HG02943 (cell line): ENCODE results near the gene AQP2.

ENCODE experiments used
- ATAC-seq: cut with Tn5 transposase; IDR thresholded peaks from one replicate; pipeline ENCODE4 v1.9.1; 2021; ENCODE audit warnings: mild to moderate bottlenecking, low read depth, moderate library complexity; ENCODE audit not compliant: unreplicated experiment

Gene AQP2

DNA sequence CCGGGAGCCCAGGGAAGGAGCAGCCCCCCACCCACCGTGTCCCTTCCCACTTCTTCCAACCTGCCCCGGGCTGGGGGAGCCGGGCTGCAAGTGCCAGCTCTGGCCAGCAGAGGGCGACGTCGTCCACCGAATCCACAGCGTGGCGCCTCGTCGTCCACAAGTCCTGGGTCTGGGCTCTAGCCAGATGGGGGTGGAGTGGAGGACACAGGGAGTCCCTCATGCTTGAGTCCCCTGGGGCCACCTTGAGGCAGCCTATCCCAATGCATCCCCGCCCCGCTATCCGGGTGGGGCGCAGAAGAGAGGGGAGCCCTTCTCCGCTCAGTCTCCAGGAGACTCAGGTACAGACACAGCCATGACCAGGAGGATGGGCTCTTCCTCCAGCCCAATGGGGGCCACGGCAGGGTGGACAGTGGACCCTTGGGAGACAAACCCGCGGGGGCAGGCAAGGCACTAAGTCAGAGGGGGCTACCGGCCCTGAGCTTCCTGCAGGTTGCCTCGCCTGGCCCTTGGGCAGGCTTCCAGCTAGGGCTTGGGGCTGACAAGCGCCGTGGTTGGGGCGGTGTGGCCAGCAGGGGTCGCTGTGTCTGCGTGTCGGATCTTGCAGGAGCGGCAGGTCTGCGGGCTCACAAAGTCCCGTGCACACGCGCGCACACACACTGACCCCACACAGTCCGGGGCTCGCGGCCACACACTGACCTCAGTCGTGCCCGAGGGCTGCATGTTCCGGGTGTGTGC is 16.7 kb downstream of the AQP2 start:
- peak; percentile 63 for ATAC-seq

DNA sequence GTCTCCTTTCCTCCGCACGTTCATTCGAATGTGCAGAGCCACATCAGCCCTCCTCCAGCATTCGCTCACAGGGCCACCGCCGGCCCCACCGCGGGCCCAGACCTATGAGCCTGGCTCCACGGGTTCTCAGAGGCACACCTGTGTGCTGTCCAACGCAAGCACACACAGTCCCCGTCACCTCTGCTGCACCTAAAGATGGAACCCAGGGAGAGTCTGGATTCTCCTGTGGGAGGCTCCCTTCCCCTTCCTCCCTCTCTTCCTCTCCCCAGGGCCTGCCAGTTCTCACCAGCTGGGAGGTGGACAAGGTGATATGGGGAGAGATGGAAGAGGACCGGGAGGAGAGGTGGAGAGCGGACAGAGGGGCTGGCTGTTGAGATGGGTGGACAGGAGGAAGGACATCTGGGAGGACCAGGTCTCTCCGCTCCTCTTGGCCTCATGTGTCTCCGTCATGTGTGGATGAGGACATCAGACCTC is 17.3 kb downstream of the AQP2 start:
- ATAC-seq: no peak

DNA sequence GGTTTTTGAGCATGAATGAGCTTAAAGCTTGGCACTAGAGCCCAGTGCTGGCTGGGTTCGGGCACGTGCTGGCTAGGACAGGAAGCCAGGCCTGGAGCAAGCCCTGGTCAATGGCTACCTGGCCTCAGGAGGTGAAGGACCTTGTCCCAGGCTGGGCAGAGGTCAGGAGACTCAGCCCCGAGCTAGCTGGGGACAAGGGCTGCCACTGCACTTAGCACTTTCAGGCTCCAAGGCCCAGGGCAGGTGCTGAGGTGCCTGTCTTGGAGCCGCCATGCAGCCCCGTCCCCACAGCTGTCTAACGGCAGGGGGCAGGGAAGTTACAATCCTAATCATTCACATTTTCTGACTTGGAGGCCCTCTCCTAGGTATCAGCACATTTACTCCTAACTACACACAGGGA is 17.9 kb downstream of the AQP2 start:
- ATAC-seq: no peak

DNA sequence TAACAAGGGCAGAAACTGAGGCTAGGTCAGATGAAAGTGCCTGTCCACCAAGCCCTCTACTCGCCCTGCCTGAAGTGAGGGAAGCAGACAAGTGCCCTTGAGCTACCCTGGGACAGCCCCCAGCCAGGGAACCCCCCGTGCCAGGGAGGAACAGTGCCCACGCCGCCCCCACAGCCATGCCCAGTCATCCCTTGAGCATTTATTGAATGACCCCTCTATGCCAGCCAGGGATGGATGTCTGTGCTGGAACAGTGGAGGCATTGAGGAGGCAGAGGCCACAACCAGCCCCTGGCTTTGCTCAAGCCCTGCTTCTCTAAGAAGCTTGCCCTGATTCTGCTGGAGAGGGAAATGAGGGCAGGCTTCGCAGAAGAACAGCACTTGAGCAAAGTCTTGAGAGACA is 18.5 kb downstream of the AQP2 start:
- no peak for ATAC-seq

DNA sequence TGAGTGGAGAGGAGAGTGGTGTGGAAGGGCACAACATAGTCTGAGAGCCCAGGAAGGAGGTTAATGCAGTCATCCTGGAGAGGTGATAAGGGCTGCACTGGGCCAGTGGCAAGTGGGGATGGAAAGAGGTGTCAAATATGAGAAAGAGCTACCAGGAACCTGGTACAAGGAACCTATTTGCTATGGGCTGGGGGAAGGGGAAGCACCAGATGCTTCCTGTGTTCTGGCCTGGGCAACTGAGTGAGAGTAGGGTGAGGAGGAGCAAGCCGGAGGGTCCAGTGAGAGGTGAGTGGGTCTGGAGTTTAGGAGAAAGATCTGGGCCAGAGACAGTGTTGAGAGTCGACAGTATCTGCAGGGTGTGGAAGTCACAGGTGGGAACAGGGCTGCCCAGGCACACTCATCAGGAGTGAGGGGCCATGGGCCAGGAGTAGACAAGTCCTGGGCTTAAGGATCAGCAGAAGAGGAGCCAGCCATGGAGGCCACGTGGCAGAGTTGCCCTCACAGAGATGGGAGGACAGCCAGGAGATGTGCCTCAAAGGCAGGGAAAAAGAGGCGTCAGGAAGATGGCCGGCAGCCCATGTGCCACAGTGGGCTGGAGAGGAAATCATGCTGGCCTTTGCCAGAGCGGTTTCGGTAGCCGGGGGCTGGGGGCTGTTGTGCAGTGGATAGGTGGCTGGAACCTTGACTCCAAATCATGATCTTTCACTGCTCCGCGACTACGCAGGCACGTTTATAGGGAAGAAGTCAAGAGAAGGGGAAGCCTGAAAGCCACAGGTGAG is 19.3 kb downstream of the AQP2 start:
- ATAC-seq: no peak

DNA sequence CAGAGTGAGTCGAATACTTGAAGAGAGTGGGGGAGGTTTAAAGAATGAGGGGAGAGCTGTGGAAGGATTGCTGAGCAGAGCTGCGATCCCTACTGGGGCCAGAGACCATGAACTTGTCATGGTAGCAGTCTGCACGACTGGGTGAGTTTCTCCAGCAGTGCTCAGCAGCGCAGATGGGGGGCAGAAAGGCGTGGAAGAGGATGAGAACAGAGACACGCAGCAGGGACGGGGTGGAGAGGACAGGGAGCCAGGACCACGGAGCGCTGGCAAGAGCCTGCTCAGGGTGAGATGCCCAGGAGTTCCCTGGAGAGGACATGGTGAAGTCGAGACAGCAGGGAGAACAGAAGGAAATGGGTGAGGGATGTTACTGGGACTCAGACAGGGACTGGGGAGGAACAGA is 20.1 kb downstream of the AQP2 start:
- ATAC-seq: no peak

DNA sequence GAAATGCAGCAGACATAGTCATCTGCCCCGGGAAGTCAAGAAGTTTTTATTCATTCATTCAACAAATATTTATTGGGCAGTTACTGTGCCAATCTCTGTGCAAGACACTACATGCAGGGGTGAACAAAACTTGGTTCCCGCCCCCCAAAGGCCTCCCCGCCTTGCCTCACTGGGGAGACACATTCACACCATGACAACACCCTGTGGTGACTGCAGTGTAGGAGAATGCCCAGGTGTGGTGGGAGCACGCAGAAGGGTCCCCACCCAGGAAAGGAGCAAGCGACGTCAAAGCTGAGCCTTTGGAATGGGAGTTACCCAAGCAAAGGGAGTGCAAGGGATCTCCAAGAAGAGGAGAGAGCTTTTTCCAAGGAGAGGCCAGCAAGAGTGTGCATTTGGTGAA is 20.6 kb downstream of the AQP2 start:
- no peak for ATAC-seq

DNA sequence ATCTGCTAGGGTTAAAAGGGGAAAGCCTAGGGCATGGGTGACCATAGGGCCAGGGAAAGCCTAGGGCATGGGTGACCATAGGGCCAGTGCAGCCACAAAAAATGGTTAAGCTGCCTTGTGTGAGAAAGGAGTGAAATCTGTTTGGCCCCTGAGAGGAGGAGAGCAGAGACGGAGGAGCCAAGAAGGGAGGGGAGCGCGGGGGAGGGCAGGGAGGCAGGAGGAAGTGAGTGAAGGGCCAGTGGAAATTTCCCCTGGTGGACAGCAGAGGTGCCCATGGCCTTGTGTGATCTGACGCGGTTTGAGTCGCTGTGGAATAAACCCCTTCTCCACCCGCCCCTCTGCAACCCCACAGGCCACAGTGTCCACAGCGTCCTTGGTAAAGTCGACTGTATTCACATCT is 21.6 kb downstream of the AQP2 start:
- ATAC-seq: no peak

DNA sequence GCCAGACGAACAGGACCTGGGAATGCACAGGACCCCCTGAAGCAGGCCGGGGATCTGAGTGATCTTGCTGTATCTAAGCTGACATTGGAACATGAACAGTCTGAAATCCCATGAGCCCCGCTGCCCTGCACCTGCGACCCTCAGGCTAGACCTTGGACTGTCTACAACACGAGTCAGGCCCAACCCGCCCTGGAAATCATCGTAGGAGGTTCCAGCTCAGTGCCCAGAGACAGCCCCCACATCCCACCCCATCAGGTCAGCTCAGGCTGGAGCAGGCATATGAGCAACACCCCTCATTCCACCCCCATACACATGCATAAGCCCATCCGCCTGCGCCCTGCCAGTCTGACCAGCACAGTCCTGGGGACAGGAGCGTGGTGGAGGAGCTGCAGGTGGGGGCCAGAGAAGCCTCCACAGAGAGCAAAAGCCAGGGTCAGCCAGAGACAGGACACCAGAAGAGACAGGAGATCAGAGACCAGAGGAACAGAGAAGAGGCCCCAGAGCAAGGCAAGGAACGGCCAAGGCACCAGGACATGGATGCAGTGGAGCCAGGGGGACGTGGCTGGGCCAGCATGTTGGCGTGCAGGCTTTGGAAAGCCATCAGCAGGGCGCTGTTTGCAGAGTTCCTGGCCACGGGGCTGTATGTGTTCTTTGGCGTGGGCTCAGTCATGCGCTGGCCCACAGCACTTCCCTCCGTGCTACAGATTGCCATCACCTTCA is 22.3 kb downstream of the AQP2 start, which contains the start of gene AQP6:
Gene AQP6 (plus strand): TSS at position 307 of the 720 bp plus-strand sequence. CDS start 227 bp downstream, at position 534.
- no peak for ATAC-seq

DNA sequence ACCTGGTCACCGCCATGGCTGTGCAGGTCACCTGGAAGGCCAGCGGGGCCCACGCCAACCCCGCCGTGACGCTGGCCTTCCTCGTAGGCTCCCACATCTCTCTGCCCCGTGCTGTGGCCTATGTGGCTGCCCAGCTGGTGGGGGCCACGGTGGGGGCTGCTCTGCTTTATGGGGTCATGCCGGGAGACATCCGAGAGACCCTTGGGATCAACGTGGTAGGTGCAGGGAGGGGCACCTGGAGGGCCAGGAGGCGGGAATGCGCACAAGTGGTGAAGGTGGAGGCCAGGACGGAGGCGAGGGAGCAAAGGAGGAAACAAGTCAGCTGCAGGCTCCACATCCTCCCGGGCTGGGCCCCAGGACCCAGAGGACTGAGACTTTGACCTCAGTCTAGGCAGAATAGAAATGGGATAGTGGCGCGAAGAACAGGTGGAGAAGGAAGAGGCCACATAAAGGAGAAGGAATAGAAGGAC is 22.9 kb downstream of the AQP2 start:
- ATAC-seq: no peak

DNA sequence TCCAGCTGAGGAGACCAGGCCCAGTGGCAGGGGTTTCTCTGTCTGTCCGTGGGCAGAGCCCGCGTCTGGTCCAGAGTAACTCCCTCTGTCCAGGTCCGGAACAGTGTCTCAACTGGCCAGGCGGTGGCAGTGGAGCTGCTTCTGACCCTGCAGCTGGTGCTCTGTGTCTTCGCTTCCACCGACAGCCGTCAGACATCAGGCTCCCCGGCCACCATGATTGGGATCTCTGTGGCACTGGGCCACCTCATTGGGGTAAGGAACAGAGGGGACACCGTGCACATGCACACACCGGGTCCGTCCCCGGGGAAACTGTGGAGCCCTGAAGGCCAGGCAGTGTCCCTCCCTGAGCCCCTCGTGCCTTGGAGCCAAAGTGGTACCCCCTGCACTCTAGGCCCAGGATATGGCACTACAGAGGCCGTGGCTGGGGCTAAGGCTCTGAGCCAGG is 23.7 kb downstream of the AQP2 start:
- ATAC-seq: no peak

DNA sequence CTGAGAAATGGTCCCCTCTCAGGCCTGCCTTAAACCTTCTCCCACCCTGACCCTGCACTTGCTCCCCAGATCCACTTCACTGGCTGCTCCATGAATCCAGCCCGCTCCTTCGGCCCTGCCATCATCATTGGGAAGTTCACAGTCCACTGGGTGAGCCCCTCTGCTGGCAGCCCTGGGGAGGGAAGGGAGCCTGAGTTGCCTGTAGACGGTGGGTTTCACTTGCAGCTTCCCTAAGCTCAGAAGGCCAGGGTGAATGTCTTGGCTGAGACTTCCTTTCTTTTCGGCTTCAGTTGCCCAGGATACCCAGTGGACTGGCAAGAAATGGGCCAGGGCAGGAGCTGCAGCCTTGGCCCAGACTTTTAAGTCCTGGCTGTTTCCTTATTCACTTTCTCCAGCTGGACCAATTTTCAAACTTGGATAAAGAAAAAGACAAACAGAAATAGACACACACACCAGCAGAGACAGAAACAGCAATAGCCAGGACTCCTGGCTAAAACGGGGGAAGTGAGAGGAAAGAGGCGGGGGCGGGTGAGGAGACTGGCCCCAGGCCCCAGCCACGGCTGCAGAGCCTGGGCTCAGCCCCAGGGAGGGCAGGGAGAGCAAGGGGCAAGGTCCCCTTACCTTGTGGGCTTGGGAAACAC is 24.3 kb downstream of the AQP2 start:
- ATAC-seq: no peak

DNA sequence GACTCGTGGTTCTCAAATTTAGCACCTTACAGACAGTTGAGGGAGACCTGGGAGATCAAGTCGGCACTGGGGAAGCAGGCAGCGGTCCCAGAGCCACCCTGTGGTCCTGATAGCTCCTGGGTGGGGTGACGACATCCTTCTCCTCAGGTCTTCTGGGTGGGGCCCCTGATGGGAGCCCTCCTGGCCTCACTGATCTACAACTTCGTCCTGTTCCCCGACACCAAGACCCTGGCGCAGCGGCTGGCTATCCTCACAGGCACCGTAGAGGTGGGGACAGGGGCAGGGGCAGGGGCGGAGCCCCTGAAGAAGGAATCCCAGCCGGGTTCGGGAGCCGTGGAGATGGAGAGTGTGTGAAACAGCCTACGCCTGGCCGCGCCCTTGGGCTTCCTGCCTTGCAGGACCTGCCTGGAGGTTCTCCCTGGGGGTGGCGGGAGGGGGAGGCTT is 24.8 kb downstream of the AQP2 start:
- no peak for ATAC-seq

DNA sequence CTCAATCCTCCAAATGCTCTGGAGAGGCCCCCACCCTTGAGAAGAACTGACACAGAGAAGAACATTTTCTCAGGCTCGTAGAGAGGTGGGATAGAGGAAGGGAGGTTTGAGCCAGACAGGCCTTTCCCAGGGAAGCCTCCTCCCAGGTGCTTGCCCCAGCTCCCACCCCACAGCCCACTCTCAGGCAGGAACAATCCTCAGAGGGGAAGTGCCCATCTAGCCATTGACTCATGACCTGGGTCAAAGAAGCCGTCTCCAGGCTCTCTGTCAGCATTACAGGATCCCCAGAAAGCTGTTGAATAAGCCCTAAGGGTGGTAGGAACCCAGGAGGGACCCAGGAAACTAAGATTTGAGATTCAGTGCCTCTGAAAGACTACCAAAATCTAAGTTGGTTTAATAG is 26.0 kb downstream of the AQP2 start:
- no peak for ATAC-seq

DNA sequence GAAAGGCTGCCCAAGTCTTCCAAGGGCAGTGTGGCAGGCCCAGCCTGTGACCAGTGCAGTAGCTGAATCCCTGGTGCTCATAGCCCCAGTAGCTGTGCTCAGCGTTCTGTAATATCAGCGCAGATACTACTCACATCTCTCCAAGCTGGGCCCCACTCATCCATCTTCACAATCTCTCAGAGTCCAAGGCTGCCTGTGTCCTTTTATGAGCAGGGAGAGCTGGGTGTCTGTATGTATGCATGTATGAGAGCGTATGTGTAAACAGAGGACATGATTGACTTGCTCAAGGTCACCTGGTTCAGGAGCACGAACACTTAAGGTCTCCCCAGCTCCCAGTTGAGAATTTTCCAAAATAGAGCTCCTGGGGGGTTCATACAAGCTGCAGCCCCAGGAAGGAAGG is 27.6 kb downstream of the AQP2 start:
- no peak for ATAC-seq

DNA sequence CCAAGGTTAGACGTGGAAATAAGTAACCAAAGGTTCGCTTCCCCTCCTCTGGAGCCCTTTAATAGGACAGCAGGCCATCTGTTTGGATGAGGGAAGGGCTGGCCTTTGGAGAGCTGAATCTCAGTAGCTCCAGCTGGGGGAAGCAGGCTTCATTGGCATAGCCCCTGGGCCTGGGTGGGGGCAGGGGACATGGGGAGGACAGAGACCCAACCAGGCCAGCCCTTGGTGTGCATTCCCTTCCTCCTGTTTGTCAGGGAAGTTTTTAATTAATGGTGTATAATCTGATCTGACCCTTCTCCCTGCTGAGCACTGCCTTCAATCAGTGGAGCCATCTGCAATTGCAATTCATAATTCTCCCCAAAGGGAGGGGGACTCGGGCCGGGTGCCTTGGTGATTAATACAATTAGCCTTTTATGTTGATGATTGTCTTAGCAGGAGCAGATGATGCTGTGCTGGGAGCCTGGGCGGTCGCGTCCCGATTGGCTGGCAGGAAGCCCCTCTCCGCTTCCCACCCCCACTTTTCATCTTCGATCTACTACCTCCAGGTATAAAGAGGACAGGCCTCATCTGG is 28.6 kb downstream of the AQP2 start:
- ATAC-seq: no peak

DNA sequence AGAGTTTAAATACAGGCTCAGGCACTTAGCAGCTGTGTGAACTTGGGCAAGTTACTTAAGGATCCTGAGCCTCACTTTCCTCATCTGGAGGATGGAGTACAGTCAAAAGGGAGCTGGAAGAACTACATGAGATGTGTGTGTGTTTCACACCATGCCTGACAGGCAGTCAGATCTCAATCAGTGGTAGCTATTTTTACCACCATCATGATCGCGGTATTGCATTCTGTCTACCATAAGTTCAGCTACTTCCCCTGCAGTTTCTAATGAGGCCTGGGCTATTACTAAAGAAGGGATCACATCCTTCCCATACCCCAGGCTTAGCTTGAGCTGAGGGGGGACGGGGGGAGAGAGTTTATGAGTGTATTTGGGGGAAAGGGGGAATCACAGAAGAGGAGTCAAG is 29.3 kb downstream of the AQP2 start:
- no peak for ATAC-seq

DNA sequence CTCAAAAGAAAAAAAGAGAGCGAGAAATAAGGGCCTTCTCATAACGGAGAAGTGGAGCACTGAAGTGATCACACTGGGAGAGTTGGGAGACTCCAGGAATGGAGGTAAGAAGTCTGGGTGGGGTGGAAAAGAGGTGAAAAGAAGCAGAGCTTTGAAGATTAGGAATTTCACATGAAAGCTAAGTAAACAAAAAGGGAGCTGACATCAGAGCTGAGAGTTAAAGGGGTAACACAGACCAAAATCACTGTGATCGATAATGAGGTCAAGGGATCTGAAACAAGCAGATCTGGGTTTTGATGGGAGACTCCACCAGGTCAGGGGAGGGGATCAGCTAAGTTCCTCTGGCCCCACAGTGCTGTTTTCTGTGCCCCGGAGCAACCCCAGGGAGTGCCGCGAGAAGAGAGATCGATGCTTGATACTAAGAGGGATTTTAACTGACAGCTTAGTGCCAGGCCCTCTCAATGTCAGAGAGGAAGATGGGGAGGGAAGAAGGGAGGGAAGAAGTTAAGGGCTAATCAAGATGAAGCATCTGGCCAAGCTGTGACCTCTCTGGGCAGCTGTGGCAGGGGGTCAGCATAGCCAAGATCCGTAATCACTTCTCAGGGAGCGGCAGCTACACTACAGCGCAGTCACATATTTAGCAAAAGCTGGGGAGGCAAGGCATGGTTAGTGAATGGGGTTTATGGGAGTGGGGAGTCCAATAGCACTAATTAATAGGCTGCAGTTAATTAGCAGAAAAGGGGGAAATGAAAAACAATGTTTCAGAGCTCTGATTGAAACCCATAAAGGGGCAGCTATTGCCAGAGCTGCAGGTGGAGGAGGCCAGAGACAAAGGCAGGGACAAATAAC is 30.2 kb downstream of the AQP2 start:
- ATAC-seq: no peak
